Parathyroid adenoma (tissue), 2 donors: ENCODE measurements around the gene EPHA3.

Experiments
- H2AFZ ChIP-seq: fragments of 300-600 bp; sonication (generic); one replicate; pipeline ENCODE4 v1.7.0; 2017; ENCODE audit warnings: antibody characterized with exemption, mild to moderate bottlenecking
- H3K27ac ChIP-seq: fragments of 300-600 bp; sonication (generic); one replicate; pipeline ENCODE4 v1.7.0; 2017
- H3K27me3 ChIP-seq: fragments of 300-600 bp; sonication (generic); one replicate; pipeline ENCODE4 v1.7.0; 2017; ENCODE audit warnings: low read length; ENCODE audit not compliant: control insufficient read depth, insufficient read depth
- H3K36me3 ChIP-seq: fragments of 300-600 bp; sonication (generic); one replicate; pipeline ENCODE4 v1.7.0; 2017; ENCODE audit warnings: low read length; ENCODE audit not compliant: control insufficient read depth, insufficient read depth
- H3K4me1 ChIP-seq: fragments of 300-600 bp; sonication (generic); one replicate; pipeline ENCODE4 v1.7.0; 2017; ENCODE audit warnings: control low read depth
- H3K4me2 ChIP-seq: fragments of 300-600 bp; sonication (generic); one replicate; pipeline ENCODE4 v1.7.0; 2017; ENCODE audit warnings: low read length
- H3K4me3 ChIP-seq: fragments of 300-600 bp; sonication (generic); one replicate; pipeline ENCODE4 v1.7.0; 2017; ENCODE audit warnings: low read depth, low read length
- H3K79me2 ChIP-seq: fragments of 300-600 bp; sonication (generic); one replicate; pipeline ENCODE4 v1.7.0; 2017; ENCODE audit warnings: control low read depth
- H3K9ac ChIP-seq: fragments of 300-600 bp; sonication (generic); one replicate; pipeline ENCODE4 v1.7.0; 2017; ENCODE audit warnings: mild to moderate bottlenecking
- H3K9me3 ChIP-seq: fragments of 300-600 bp; sonication (generic); one replicate; pipeline ENCODE4 v1.7.0; 2017; ENCODE audit warnings: low read length; ENCODE audit not compliant: control insufficient read depth
- TF ChIP-seq, protein P1 (sequence below): fragments of 300-600 bp; sonication (generic); IDR thresholded peaks from one replicate; pipeline ENCODE4 v1.7.0; 2017; ENCODE audit warnings: antibody characterized with exemption, mild to moderate bottlenecking
- donor health status: primary hyperparathyroidism.

Gene EPHA3

DNA sequence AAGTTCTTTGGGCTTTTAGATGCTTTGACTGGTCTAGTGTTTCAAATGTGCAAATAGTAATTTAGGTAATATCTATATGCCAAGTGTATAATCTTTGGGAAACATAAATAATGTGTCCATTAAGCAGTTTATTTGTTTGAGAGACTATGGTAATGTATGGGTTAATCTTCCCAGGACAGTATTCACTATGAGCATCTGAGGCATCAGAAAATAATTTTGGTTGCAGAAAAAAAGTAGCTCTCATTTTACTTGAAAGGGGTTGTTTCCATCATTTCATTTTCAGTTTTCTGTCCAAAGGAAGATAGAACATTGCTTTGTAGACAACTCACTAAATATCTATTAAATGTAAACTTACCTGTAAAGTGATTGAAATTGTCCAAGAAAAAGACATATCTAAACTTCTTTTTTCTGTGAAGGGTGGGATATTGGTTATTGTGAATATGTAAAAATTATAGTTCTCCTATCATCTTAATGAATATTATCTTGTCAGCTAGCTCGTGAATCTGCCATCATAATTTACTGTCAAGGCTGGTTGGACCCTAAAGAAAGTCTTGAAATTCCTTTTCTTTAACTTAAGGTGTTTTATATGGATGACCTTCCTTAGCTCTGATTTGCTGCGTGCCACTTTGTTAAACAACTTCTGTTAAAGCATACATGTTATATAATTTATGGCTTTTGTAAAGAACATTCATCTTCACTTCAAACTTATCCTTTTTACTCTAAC is 108.8 kb downstream of the EPHA3 start:
- Histone ChIP-seq H3K79me2 (no peaks in the 10 kb centered on the region), H3K9me3 (no peaks in the 10 kb centered on the region), H3K4me2 (no peak overlapping the region), H3K4me1 (no peaks in the 10 kb centered on the region), H2AFZ (no peak overlapping the region), H3K27ac (no peak overlapping the region), H3K9ac (no peak overlapping the region), H3K27me3 (no peaks in the 10 kb centered on the region), H3K36me3 (no peaks in the 10 kb centered on the region), H3K4me3 (no peak overlapping the region)
- TF ChIP-seq, protein P1, sequence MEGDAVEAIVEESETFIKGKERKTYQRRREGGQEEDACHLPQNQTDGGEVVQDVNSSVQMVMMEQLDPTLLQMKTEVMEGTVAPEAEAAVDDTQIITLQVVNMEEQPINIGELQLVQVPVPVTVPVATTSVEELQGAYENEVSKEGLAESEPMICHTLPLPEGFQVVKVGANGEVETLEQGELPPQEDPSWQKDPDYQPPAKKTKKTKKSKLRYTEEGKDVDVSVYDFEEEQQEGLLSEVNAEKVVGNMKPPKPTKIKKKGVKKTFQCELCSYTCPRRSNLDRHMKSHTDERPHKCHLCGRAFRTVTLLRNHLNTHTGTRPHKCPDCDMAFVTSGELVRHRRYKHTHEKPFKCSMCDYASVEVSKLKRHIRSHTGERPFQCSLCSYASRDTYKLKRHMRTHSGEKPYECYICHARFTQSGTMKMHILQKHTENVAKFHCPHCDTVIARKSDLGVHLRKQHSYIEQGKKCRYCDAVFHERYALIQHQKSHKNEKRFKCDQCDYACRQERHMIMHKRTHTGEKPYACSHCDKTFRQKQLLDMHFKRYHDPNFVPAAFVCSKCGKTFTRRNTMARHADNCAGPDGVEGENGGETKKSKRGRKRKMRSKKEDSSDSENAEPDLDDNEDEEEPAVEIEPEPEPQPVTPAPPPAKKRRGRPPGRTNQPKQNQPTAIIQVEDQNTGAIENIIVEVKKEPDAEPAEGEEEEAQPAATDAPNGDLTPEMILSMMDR: no peak

DNA sequence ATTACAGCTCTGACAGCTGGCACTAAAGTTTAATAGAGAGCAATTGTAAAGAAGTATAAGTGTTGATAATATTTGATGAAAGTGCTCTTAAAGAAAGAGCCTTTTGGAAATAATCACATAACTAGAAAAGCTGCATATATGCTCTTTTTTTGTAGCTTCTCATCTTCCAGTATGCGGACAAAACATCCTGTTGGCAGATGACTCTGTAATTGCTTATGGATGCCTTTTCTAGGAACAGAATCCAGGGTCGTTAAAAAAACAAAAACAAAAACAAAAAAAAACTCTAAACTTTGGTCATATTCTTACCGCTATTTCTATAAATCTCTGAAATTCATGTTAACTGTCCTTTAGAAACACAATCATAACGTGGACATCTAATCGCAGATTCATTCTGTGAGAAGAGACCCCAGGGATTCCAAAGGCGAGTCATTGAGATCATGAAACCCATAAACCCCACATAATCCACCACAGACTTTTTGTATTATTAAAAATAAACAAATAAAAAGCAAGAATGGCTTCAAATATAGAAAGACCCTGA is 109.8 kb downstream of the EPHA3 start:
- no peaks in the 10 kb centered on the region for H3K79me2 ChIP-seq

DNA sequence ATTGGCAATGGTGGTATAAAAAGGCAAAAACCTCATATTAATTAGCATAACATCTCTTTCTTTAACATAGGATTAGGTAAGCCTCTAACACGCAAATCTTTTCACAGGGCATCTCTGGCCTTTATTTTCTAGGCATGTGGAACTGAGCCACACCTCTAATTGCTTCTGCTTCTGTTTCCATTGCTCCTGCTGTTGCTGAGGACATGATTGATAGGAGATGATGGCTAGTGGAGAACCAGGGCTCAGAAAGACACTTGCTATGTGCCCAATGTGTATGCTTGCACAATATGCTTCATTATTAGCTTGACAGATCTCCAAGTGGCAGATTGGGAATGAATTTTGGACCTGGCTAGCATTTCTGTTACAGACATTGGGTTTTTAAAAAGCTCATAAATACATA is 114.5 kb downstream of the EPHA3 start:
- Histone ChIP-seq H3K79me2 (no peaks in the 10 kb centered on the region), H3K4me2 (no peak overlapping the region), H3K9ac (no peak overlapping the region), H3K9me3 (no peaks in the 10 kb centered on the region), H3K4me3 (no peak overlapping the region), H3K27me3 (no peaks in the 10 kb centered on the region), H2AFZ (no peak overlapping the region), H3K27ac (no peak overlapping the region), H3K36me3 (no peaks in the 10 kb centered on the region), H3K4me1 (no peaks in the 10 kb centered on the region)
- TF ChIP-seq, protein P1: no peak

More for the DNA sequence above, 109.8 kb downstream of the EPHA3 start:
- Histone ChIP-seq H3K4me2 (no peak overlapping the region), H3K4me1 (no peaks in the 10 kb centered on the region), H3K27me3 (no peaks in the 10 kb centered on the region), H3K27ac (no peak overlapping the region), H3K4me3 (no peak overlapping the region), H3K36me3 (no peaks in the 10 kb centered on the region), H2AFZ (no peak overlapping the region), H3K9me3 (no peaks in the 10 kb centered on the region), H3K9ac (no peak overlapping the region)
- TF ChIP-seq, protein P1: no peak

DNA sequence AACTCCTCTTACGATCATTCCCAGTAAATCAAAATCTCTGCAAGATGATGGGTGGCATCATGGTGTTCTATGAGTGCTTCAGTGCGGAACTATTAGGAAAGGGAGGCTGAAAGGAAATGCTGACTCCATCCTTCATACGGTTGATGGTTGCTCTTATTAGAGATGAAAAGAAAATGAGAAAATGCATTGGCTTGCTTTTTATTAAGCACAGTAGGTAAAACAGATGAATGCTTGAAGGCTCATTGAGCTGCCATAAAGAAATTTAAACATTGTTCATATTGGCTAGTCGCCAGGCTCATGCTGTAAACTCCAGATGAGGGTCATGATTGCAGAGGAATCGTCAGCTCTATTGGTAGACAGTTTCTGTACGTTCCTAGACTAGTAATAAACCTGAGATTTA is 115.8 kb downstream of the EPHA3 start:
- no peak overlapping the region for H2AFZ ChIP-seq
- H3K9me3 ChIP-seq: no peaks in the 10 kb centered on the region
- TF ChIP-seq, protein P1: no peak
- H3K9ac ChIP-seq: no peak overlapping the region
- H3K36me3 ChIP-seq: no peaks in the 10 kb centered on the region
- H3K79me2 ChIP-seq: no peaks in the 10 kb centered on the region
- no peak overlapping the region for H3K27ac ChIP-seq
- no peak overlapping the region for H3K4me2 ChIP-seq
- H3K4me1 ChIP-seq: no peaks in the 10 kb centered on the region
- H3K4me3 ChIP-seq: no peak overlapping the region
- no peaks in the 10 kb centered on the region for H3K27me3 ChIP-seq

DNA sequence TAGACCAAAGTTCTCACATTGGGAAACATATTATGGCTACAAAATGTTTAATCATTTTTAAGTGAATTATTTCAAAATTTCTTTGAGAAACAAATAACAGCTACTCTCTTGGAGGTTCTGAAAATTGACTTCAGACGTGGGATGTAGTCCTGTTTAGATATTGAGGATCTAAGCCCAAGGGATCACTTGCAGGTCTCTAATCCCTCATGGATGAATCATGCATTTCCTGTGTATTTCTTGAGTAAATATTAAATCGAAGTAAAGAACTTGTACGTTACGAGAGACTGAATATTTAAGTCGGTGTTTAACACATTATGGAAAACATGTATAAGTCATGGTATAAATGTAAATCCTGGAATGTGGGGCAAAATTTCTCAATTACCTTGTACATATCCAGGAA is 119.8 kb downstream of the EPHA3 start:
- H3K79me2 ChIP-seq: no peaks in the 10 kb centered on the region
- H3K27ac ChIP-seq: no peak overlapping the region
- no peaks in the 10 kb centered on the region for H3K4me1 ChIP-seq
- H3K27me3 ChIP-seq: no peaks in the 10 kb centered on the region
- H3K9me3 ChIP-seq: no peaks in the 10 kb centered on the region
- no peak overlapping the region for H3K9ac ChIP-seq
- no peak overlapping the region for H3K4me2 ChIP-seq
- no peak overlapping the region for H2AFZ ChIP-seq
- H3K4me3 ChIP-seq: no peak overlapping the region
- TF ChIP-seq, protein P1: no peak
- no peaks in the 10 kb centered on the region for H3K36me3 ChIP-seq
